ENCODE results near the gene STS.

DNA sequence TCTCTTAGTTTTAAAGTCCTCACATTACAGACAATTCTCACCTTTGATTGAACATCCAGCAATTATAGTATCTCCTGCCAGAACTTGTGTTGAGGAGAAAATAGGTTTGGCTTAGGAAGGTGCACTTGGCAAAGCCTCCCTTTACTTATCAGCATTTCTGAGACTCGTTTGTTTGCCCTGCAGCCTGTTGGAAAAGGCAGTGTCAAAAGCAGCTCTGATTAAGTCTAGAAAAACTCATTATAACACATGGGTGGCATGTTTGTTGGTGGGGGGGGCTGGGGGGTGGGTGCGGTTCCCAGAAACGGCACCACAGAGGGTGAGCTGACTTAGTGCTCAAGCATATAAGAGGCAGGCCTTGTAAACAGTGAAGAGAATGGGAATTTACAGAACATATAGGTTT is 22.1 kb downstream of the STS start:
- TF ChIP-seq POLR2AphosphoS5 (IDR thresholded peaks at IDR 0.05): no peak
- TF ChIP-seq, protein P1, sequence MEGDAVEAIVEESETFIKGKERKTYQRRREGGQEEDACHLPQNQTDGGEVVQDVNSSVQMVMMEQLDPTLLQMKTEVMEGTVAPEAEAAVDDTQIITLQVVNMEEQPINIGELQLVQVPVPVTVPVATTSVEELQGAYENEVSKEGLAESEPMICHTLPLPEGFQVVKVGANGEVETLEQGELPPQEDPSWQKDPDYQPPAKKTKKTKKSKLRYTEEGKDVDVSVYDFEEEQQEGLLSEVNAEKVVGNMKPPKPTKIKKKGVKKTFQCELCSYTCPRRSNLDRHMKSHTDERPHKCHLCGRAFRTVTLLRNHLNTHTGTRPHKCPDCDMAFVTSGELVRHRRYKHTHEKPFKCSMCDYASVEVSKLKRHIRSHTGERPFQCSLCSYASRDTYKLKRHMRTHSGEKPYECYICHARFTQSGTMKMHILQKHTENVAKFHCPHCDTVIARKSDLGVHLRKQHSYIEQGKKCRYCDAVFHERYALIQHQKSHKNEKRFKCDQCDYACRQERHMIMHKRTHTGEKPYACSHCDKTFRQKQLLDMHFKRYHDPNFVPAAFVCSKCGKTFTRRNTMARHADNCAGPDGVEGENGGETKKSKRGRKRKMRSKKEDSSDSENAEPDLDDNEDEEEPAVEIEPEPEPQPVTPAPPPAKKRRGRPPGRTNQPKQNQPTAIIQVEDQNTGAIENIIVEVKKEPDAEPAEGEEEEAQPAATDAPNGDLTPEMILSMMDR (IDR thresholded peaks at IDR 0.05): no peak
- TF ChIP-seq POLR2A (IDR thresholded peaks at IDR 0.05): no peak
- TF ChIP-seq EP300 (IDR thresholded peaks at IDR 0.05): no peak

Measured in upper lobe of left lung (tissue), 4 donors.